K562 (cell line): ENCODE data around the gene HSPA1L. TPM values are rescaled to one million over a fixed set of nuclear protein-coding genes. Genes with fewer than 3 reads are reported as not detected.

ENCODE experiments used
- BACH1 ChIP-seq: fragments of 200-800 bp; sonication (Bioruptor generic); IDR thresholded peaks from 2 replicates; pipeline ENCODE4 v1.6.1; 2016; ENCODE audit warnings: missing genetic modification characterization, missing compliant biosample characterization
- BRD9 ChIP-seq: fragments of 450-650 bp; IDR thresholded peaks from 2 replicates; pipeline ENCODE4 v1.6.1; 2018; ENCODE audit warnings: low read depth; ENCODE audit not compliant: partially characterized antibody
- CHD1 ChIP-seq: fragments of 200-600 bp; sonication (generic); IDR thresholded peaks from one replicate; pipeline ENCODE4 v1.6.1; 2012; ENCODE audit warnings: mild to moderate bottlenecking, moderate library complexity, low read length, inconsistent platforms
- CREM ChIP-seq: IDR thresholded peaks from 2 replicates; pipeline ENCODE4 v1.6.1; 2014; ENCODE audit warnings: antibody characterized with exemption, low read depth
- ELF2 ChIP-seq: fragments of 250-450 bp; sonication (Bioruptor Pico); IDR thresholded peaks from 2 replicates; pipeline ENCODE4 v1.5.0; 2021; ENCODE audit warnings: mild to moderate bottlenecking
- KHSRP ChIP-seq: fragments of 450-650 bp; IDR thresholded peaks from 2 replicates; pipeline ENCODE4 v1.6.1; 2017
- MCM3 ChIP-seq: fragments of 450-650 bp; IDR thresholded peaks from 2 replicates; pipeline ENCODE4 v1.6.1; 2016
- MTA1 ChIP-seq: fragments of 450-650 bp; IDR thresholded peaks from 2 replicates; pipeline ENCODE4 v1.6.1; 2017; ENCODE audit warnings: borderline replicate concordance
- NRF1 ChIP-seq, 2 experiments: fragments of 450-650 bp; IDR thresholded peaks in 1 of 2; conservative IDR thresholded peaks in 1 of 2; 2 replicates each; pipeline ENCODE4 v1.6.1; 2014; ENCODE audit warnings: mild to moderate bottlenecking in 2 of 2
- POLR2B ChIP-seq: fragments of 450-650 bp; IDR thresholded peaks from 2 replicates; pipeline ENCODE4 v1.6.1; 2018; ENCODE audit warnings: low read depth; ENCODE audit not compliant: partially characterized antibody
- PRMT5 ChIP-seq: sonication (generic); formaldehyde crosslinking; IDR thresholded peaks from 2 replicates; pipeline ENCODE4 v1.5.0; 2020; ENCODE audit warnings: missing genetic modification reagents
- PTRF ChIP-seq: fragments of 450-650 bp; IDR thresholded peaks from 2 replicates; pipeline ENCODE4 v1.6.1; 2016; ENCODE audit warnings: mild to moderate bottlenecking, missing genetic modification characterization, missing compliant biosample characterization
- RAD51 ChIP-seq: fragments of 450-650 bp; IDR thresholded peaks from 2 replicates; pipeline ENCODE4 v1.7.1; 2016; ENCODE audit warnings: low read depth, mild to moderate bottlenecking, borderline replicate concordance
- RB1 ChIP-seq: fragments of 450-650 bp; IDR thresholded peaks from 2 replicates; pipeline ENCODE4 v1.6.1; 2017; ENCODE audit warnings: low read depth, mild to moderate bottlenecking
- RBM14 ChIP-seq: fragments of 200-400 bp; formaldehyde crosslinking; IDR thresholded peaks from 2 replicates; pipeline ENCODE4 v1.6.1; 2018; ENCODE audit warnings: low read depth, mild to moderate bottlenecking, low read length, moderate library complexity, borderline replicate concordance; ENCODE audit not compliant: insufficient read depth
- RBM17 ChIP-seq: fragments of 200-400 bp; formaldehyde crosslinking; IDR thresholded peaks from 2 replicates; pipeline ENCODE4 v1.6.1; 2017; ENCODE audit warnings: low read depth, mild to moderate bottlenecking, low read length, borderline replicate concordance
- SFPQ ChIP-seq: fragments of 200-400 bp; formaldehyde crosslinking; IDR thresholded peaks from 2 replicates; pipeline ENCODE4 v1.6.1; 2017; ENCODE audit warnings: mild to moderate bottlenecking, low read depth, low read length, moderate library complexity
- TAF9B ChIP-seq: fragments of 450-650 bp; IDR thresholded peaks from 2 replicates; pipeline ENCODE4 v1.6.1; 2018; ENCODE audit warnings: mild to moderate bottlenecking; ENCODE audit not compliant: partially characterized antibody
- THAP7 ChIP-seq: fragments of 250-450 bp; sonication (Bioruptor Pico); IDR thresholded peaks from 2 replicates; pipeline ENCODE4 v1.5.0; 2021
- ZFP30 ChIP-seq: fragments of 250-450 bp; sonication (Bioruptor Pico); IDR thresholded peaks from 2 replicates; pipeline ENCODE4 v1.8.0; 2022; ENCODE audit warnings: moderate library complexity, mild to moderate bottlenecking, inconsistent platforms, borderline replicate concordance
- ZNF24 ChIP-seq: fragments of 450-650 bp; IDR thresholded peaks from 2 replicates; pipeline ENCODE4 v1.6.1; 2016
- ZNF77 ChIP-seq: fragments of 250-450 bp; sonication (Bioruptor Pico); IDR thresholded peaks from 2 replicates; pipeline ENCODE4 v1.5.0; 2020
- ZNF778 ChIP-seq: fragments of 450-650 bp; formaldehyde crosslinking; IDR thresholded peaks from 2 replicates; pipeline ENCODE4 v1.4.0; 2020; ENCODE audit warnings: mild to moderate bottlenecking, moderate library complexity
- polyA plus RNA-seq, 8 experiments: library from polyadenylated mRNA; depleted of rRNA in 4 of 8; stranded (reverse) in 5 of 8; unstranded in 3 of 8; fragments of >200 nt; fragmentation: Nextera tagmentation in 2 of 8; fragmentation: Illumina TruSeq in 1 of 8; extraction: Ambion mirVana in 2 of 8; extraction: Trizol in 1 of 8; gene quantifications; 2 replicates each; pipeline versions ENCODE4 v1.2.1 to v1.2.3, GENCODE V29; 2011 to 2014; ENCODE audit warnings: inconsistent platforms in 1 of 8, missing spikeins in 1 of 8
- total RNA-seq, 7 experiments: library from RNA; depleted of rRNA in 6 of 7; stranded (reverse); fragments of >200 nt in 6 of 7; fragmentation: Illumina TruSeq in 2 of 7; extraction: Trizol in 2 of 7; gene quantifications; 2 replicates each; pipeline versions ENCODE4 v1.2.1 to v1.2.3, GENCODE V29; 2011 to 2021; ENCODE audit warnings: low replicate concordance in 1 of 7
- TF ChIP-seq, protein P1 (sequence below): sonication (generic); IDR thresholded peaks from 2 replicates; pipeline ENCODE4 v1.6.1; 2016
- TF ChIP-seq, protein P2 (sequence below): sonication (generic); formaldehyde crosslinking; IDR thresholded peaks from 2 replicates; pipeline ENCODE4 v1.8.1; 2023; ENCODE audit warnings: mild to moderate bottlenecking, missing genetic modification reagents

Gene HSPA1L
- total and polyA plus RNA-seq, 9 of the 15 experiments (the other 6 are each of a cell fraction or from before 2014, with no cell fraction given), result 0.14 to 2.1 (median 1.3) TPM

- TF ChIP-seq, protein P1, sequence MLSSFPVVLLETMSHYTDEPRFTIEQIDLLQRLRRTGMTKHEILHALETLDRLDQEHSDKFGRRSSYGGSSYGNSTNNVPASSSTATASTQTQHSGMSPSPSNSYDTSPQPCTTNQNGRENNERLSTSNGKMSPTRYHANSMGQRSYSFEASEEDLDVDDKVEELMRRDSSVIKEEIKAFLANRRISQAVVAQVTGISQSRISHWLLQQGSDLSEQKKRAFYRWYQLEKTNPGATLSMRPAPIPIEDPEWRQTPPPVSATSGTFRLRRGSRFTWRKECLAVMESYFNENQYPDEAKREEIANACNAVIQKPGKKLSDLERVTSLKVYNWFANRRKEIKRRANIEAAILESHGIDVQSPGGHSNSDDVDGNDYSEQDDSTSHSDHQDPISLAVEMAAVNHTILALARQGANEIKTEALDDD, result no peak
- TF ChIP-seq ZNF77 (CRISPR knock-in tag) (no peak), NRF1 (conservative IDR thresholded peaks at IDR 0.05 in 1 of 2, IDR thresholded peaks at IDR 0.05 in 1 of 2) (no peak), PTRF (tag) (no peak), RBM17 (no peak), ZNF778 (CRISPR knock-in tag) (no peak), THAP7 (peak; percentile 46; the same call in 1 of the 2 replicates), POLR2B (peak; percentile 60), MCM3 (no peak), MTA1 (peak; percentile 87; the same call in 1 of the 2 replicates), BRD9 (no peak), ZNF24 (no peak), PRMT5 (CRISPR knock-in tag) (no peak), RBM14 (no peak), RAD51 (no peak), BACH1 (tag) (no peak; the same call in 1 of the 2 replicates), ELF2 (peak; percentile 59), CREM (no peak; the same call in 1 of the 2 replicates), ZFP30 (no peak), KHSRP (no peak), TAF9B (no peak), SFPQ (no peak), CHD1 (no peak), RB1 (no peak)
- TF ChIP-seq, protein P2, sequence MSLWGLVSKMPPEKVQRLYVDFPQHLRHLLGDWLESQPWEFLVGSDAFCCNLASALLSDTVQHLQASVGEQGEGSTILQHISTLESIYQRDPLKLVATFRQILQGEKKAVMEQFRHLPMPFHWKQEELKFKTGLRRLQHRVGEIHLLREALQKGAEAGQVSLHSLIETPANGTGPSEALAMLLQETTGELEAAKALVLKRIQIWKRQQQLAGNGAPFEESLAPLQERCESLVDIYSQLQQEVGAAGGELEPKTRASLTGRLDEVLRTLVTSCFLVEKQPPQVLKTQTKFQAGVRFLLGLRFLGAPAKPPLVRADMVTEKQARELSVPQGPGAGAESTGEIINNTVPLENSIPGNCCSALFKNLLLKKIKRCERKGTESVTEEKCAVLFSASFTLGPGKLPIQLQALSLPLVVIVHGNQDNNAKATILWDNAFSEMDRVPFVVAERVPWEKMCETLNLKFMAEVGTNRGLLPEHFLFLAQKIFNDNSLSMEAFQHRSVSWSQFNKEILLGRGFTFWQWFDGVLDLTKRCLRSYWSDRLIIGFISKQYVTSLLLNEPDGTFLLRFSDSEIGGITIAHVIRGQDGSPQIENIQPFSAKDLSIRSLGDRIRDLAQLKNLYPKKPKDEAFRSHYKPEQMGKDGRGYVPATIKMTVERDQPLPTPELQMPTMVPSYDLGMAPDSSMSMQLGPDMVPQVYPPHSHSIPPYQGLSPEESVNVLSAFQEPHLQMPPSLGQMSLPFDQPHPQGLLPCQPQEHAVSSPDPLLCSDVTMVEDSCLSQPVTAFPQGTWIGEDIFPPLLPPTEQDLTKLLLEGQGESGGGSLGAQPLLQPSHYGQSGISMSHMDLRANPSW (CRISPR knock-in tag), result no peak
Measured at GRCh38 chr6:31826793-31827285, 11.8 kb upstream of the HSPA1L start (continued).
